Tibial nerve (tissue), 4 donors: ENCODE results near the gene CLCF1. TPM values are rescaled to one million over a fixed set of nuclear protein-coding genes. Genes with fewer than 3 reads are reported as not detected.

Experiments used
- DNase-seq, 2 donors: peaks; one replicate each; pipeline ENCODE4 v3.0.0-alpha.2; 2019; ENCODE audit warnings: low spot score in 2 of 2
- H3K27ac ChIP-seq, 4 donors: fragments of 200-600 bp; sonication (generic) in 3 of 4; one replicate each; pipeline ENCODE4 v1.5.1; 2017 to 2019; ENCODE audit warnings: mild to moderate bottlenecking in 1 of 4
- H3K27me3 ChIP-seq, 2 donors: fragments of 200-600 bp; sonication (generic) in 1 of 2; one replicate each; pipeline versions ENCODE4 v1.5.1 to v1.6.0; 2017 to 2019
- H3K36me3 ChIP-seq, 3 donors: fragments of 200-600 bp; sonication (generic); one replicate each; pipeline ENCODE4 v1.5.1; 2018 to 2019
- H3K4me1 ChIP-seq, 4 donors: fragments of 200-600 bp; sonication (generic) in 3 of 4; one replicate each; pipeline ENCODE4 v1.5.1; 2017 to 2019
- H3K4me3 ChIP-seq, 4 donors: fragments of 200-600 bp; sonication (generic) in 3 of 4; one replicate each; pipeline ENCODE4 v1.5.1; 2017 to 2019; ENCODE audit warnings: mild to moderate bottlenecking in 1 of 4, moderate library complexity in 1 of 4
- H3K9me3 ChIP-seq, 4 donors: fragments of 200-600 bp; sonication (generic) in 3 of 4; one replicate each; pipeline ENCODE4 v1.5.1; 2017 to 2019
- EP300 ChIP-seq, 2 donors: sonication (generic); formaldehyde crosslinking; IDR thresholded peaks; one replicate each; pipeline ENCODE4 v1.6.1; 2017; ENCODE audit warnings: antibody characterized with exemption in 2 of 2, mild to moderate bottlenecking in 1 of 2
- POLR2A ChIP-seq, 2 donors: fragments of 450-650 bp; IDR thresholded peaks; one replicate each; pipeline ENCODE4 v1.6.1; 2017; ENCODE audit warnings: antibody characterized with exemption in 2 of 2, mild to moderate bottlenecking in 2 of 2, moderate library complexity in 2 of 2
- WGBS, 2 donors: methylation state at CpG; one replicate each; pipeline ENCODE4 v1.1.5; 2018; 5-methylcytosine and 5-hydroxymethylcytosine counted together
- total RNA-seq, 4 donors: library from RNA; depleted of rRNA; stranded (reverse); fragments of >200 nt; gene quantifications; one replicate each; pipeline ENCODE4 v1.1.0, GENCODE V29; 2016
- TF ChIP-seq, protein P1 (sequence below), 5 experiments: fragments of 200-600 bp in 3 of 5; fragments of 450-650 bp in 2 of 5; sonication (generic) in 3 of 5; IDR thresholded peaks; one replicate each; pipeline ENCODE4 v1.5.1; 2016 to 2019; ENCODE audit warnings: antibody characterized with exemption in 5 of 5, mild to moderate bottlenecking in 3 of 5, moderate library complexity in 2 of 5

The CLCF1 gene
- total RNA-seq, 4 donors from 2014 or later, result 3.7 to 23.1 (median 5.9) TPM

DNA sequence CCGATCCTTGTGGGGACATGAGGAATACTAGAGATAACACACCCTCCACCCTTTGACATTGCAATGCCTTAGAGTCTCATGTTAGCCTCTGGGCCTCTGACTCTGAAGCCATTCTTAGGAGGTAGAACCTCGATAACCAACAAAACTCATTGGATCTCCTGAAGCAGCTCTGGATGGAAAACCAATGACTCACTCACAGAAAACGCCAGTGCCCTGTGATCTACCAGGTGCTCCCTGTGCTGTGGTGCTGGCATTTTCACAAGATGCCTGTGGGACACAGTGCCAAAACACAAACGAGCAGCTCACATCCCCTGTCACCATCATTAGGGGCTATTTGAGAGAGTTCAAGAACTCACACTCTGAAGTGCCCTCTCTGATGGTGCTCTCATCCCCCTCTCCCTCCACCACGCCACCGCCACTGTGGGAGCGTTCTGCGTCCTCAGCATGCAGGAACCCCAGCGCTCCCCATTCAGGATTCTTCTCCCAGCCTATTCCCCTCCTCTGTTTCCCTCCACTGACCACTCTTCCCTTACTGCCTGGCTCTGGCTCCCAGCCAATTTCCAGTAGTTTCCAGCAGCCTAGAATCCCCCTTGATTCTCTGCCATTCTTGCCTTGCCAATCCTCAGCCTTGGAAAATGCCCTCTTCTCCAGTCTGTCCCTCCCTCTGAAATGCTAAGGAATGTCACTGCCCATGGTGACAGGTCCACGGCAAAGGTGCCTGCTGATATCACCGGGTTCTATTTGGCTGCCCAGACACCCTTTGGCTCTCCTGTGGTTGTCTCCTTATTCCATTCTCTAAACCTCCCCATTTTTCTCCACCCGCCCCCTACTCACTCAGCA lies 15.3 kb downstream of the CLCF1 start:
- Histone ChIP-seq H3K4me1 (peaks cover 4 to 67% (median 56%) of the 10 kb centered on the region in 4 donors), H3K36me3 (peaks cover 0 to under 1% (median 0%) of the 10 kb centered on the region in 3 donors), H3K27me3 (no peaks in the 10 kb centered on the region), H3K4me3 (no peak overlapping the region), H3K9me3 (no peaks in the 10 kb centered on the region), H3K27ac (peak overlapping the region; percentile 32 to 99 (median 98))
- no peak for DNase-seq
- TF ChIP-seq POLR2A (IDR thresholded peaks at IDR 0.05) (no peak), EP300 (IDR thresholded peaks at IDR 0.05) (no peak)
- TF ChIP-seq, protein P1, sequence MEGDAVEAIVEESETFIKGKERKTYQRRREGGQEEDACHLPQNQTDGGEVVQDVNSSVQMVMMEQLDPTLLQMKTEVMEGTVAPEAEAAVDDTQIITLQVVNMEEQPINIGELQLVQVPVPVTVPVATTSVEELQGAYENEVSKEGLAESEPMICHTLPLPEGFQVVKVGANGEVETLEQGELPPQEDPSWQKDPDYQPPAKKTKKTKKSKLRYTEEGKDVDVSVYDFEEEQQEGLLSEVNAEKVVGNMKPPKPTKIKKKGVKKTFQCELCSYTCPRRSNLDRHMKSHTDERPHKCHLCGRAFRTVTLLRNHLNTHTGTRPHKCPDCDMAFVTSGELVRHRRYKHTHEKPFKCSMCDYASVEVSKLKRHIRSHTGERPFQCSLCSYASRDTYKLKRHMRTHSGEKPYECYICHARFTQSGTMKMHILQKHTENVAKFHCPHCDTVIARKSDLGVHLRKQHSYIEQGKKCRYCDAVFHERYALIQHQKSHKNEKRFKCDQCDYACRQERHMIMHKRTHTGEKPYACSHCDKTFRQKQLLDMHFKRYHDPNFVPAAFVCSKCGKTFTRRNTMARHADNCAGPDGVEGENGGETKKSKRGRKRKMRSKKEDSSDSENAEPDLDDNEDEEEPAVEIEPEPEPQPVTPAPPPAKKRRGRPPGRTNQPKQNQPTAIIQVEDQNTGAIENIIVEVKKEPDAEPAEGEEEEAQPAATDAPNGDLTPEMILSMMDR (IDR thresholded peaks at IDR 0.05), result no peak
- 59 to 64% methylated on average over 12 of the region's 12 CpGs for WGBS, 2 donors

DNA sequence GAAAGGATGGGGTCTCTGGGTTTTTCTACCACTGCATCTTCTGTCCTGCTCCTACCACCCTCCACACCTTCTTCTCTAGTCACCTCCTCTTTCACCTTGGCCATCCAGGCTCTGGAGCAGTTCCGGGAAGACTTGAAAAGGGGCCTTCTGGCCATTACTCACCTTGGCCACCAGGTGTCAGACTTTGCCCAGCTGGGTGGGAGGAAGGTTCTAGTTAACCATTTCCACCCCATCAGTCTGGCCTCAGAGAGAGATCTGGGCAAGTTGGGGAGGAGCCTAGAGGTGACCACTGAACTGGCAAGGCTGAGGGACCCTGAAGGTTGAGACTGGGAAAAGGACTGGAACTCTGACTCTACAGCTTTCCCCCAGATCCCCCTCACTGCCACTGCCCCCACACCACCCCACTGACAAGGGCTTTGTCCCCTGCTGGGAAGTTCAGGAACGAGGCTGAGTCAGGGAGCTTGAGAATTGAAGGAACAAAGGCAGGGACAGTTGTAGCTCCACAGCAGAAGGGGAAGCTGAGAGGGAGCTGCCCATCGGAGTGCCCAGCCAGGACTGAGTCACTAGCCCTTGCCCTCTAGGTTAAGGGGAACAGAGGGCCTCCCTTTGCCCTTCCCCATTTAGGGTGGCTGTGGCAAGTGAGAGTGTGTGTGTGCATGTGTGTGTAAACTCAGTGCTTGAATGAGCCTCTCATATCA lies 16.4 kb downstream of the CLCF1 start:
- TF ChIP-seq EP300 (IDR thresholded peaks at IDR 0.05), result peak in 1 of 2 donors; percentile 86
- TF ChIP-seq POLR2A (IDR thresholded peaks at IDR 0.05), result peak; percentile 18 to 26
- TF ChIP-seq, protein P1 (IDR thresholded peaks at IDR 0.05), result peak; percentile 91 to 96 (median 92)
- Histone ChIP-seq H3K9me3 (no peaks in the 10 kb centered on the region), H3K27me3 (no peaks in the 10 kb centered on the region), H3K4me1 (peaks cover 4 to 72% (median 64%) of the 10 kb centered on the region in 4 donors), H3K36me3 (no peaks in the 10 kb centered on the region), H3K4me3 (no peak overlapping the region), H3K27ac (peak overlapping the region; percentile 94 to 99 (median 98))
- DNase-seq, result no peak
- WGBS, 2 donors, result 7 to 11% methylated on average over 3 of the region's 3 CpGs

DNA sequence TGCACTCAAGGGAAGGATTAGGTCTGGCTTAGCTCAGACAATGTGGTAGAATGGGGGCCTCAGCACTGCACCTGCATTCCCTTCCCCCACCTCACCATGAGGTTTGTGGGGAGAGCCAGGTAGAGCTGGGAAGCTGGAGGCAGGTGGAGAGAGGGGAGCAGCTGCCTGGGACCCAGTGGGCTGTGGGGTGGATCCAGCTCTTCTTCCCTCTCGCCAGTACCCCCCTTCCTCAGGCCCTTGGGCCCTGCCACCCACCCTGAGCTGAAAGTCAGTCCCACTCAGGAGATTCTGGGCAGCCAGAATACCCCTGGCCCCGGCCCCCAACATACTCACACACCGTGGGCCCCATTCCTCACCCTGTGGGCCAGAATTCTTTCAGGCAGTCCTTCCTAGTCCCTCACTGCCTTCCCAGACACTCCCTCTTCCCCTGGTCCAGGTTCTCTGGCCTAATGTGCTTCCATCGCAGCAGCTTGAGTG lies 17.0 kb downstream of the CLCF1 start:
- WGBS, 2 donors, result 44 to 47% methylated on average over 4 of the region's 4 CpGs
- peak overlapping the region; percentile 94 to 99 (median 98) for H3K27ac ChIP-seq
- H3K4me1 ChIP-seq, result peaks cover 4 to 78% (median 70%) of the 10 kb centered on the region in 4 donors
- H3K9me3 ChIP-seq, result no peaks in the 10 kb centered on the region
- H3K36me3 ChIP-seq, result no peaks in the 10 kb centered on the region
- no peak overlapping the region for H3K4me3 ChIP-seq
- DNase-seq, result no peak
- H3K27me3 ChIP-seq, result no peaks in the 10 kb centered on the region
- TF ChIP-seq EP300 (IDR thresholded peaks at IDR 0.05), result no peak
- no peak for TF ChIP-seq POLR2A (IDR thresholded peaks at IDR 0.05)
- TF ChIP-seq, protein P1 (IDR thresholded peaks at IDR 0.05), result no peak

DNA sequence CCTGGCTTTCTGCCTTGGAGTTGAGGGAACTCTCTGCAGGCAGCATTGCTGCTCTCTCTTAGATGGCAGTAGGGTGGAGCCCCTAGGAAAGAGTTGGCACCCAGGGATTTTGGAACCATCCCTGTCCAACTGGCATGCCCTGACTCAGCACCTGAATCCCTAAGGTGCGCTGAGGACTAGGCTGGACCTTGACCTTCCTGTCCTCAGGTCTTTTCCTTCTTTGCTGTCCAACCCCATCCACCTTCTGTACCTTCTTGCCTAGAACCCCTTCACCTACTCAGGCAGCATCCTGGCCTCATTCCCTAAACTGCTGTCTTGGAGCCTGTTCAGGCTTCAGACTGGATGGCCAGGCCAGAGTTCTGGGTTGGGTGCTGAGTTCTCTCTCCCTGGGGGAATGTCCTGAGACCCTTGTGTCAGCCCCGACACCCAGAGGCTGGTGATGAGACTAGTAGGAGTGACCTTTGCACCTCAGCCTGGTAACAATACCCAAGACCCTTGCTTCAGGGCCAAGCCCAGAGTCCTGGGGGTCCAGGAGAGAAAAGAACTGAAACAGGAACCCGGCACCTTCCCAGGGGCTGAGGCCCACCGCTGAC lies 17.5 kb downstream of the CLCF1 start:
- no peak overlapping the region for H3K4me3 ChIP-seq
- peak overlapping the region; percentile 94 to 99 (median 98) for H3K27ac ChIP-seq
- TF ChIP-seq EP300 (IDR thresholded peaks at IDR 0.05) (no peak), POLR2A (IDR thresholded peaks at IDR 0.05) (no peak)
- TF ChIP-seq, protein P1 (IDR thresholded peaks at IDR 0.05), result no peak
- no peak for DNase-seq
- no peaks in the 10 kb centered on the region for H3K36me3 ChIP-seq
- H3K27me3 ChIP-seq, result no peaks in the 10 kb centered on the region
- H3K4me1 ChIP-seq, result peaks cover 4 to 83% (median 75%) of the 10 kb centered on the region in 4 donors
- 69 to 85% methylated on average over 4 of the region's 4 CpGs for WGBS, 2 donors
- no peaks in the 10 kb centered on the region for H3K9me3 ChIP-seq
